OCI-M2 (cell line): ENCODE measurements around the gene HOXC10.

ENCODE experiments used
- DNase-seq: peaks from one replicate; lab custom pipeline; 2025; ENCODE audit not compliant: unreplicated experiment; lab: John Stamatoyannopoulos, UW

Gene HOXC10

GRCh38 chr12:53990311-53991076 is 5.5 kb downstream of the HOXC10 start:
- no peak for DNase-seq

- no peak for DNase-seq
These were observed 6.1 kb downstream of the HOXC10 start for GRCh38 chr12:53991077-53991460.

- DNase-seq: no peak
These were observed 7.5 kb downstream of the HOXC10 start for GRCh38 chr12:53992377-53992889.

- no peak for DNase-seq
These were observed 8.4 kb downstream of the HOXC10 start for GRCh38 chr12:53993162-53994008.

GRCh38 chr12:53994009-53994263 is 9.0 kb downstream of the HOXC10 start:
- no peak for DNase-seq

- DNase-seq: no peak
These were observed 9.5 kb downstream of the HOXC10 start for GRCh38 chr12:53994264-53995001.

- DNase-seq: no peak
These were observed 10.0 kb downstream of the HOXC10 start for GRCh38 chr12:53995002-53995377.

- no peak for DNase-seq
These were observed 10.7 kb downstream of the HOXC10 start for GRCh38 chr12:53995378-53996239.

- DNase-seq: no peak
These were observed 11.6 kb downstream of the HOXC10 start for GRCh38 chr12:53996240-53997203.

- no peak for DNase-seq
These were observed 12.5 kb downstream of the HOXC10 start for GRCh38 chr12:53997204-53998109.

GRCh38 chr12:53998110-53998899 is 13.4 kb downstream of the HOXC10 start:
- DNase-seq: no peak

- DNase-seq: no peak
These were observed 13.9 kb downstream of the HOXC10 start for GRCh38 chr12:53998900-53999236.

GRCh38 chr12:53999559-54000115 is 14.7 kb downstream of the HOXC10 start:
- no peak for DNase-seq

GRCh38 chr12:54000116-54001114 is 15.5 kb downstream of the HOXC10 start, which contains the start of gene HOXC9:
Gene HOXC9 (plus strand): TSS chr12:54000161. CDS start chr12:54000189, 28 bp downstream.
- no peak for DNase-seq

GRCh38 chr12:54001283-54002187 is 16.6 kb downstream of the HOXC10 start:
- no peak for DNase-seq
